A549 (cell line): ENCODE data around the gene GPR155.

Source experiments
- BHLHE40 ChIP-seq: IDR thresholded peaks from 2 replicates; pipeline ENCODE4 v1.6.1; 2012; ENCODE audit warnings: low read depth, low read length, inconsistent platforms
- E2F6 ChIP-seq: IDR thresholded peaks from 2 replicates; pipeline ENCODE4 v1.6.1; 2012; ENCODE audit warnings: low read depth, borderline replicate concordance
- EP300 ChIP-seq, 2 experiments: fragments of >200 bp; sonication (Bioruptor Twin); formaldehyde crosslinking; IDR thresholded peaks; 2 replicates in 1 of 2; 3 replicates in 1 of 2; pipeline ENCODE4 v1.6.1; 2016 to 2017
- ESRRA ChIP-seq: fragments of 150-350 bp; IDR thresholded peaks from 2 replicates; pipeline ENCODE4 v1.6.1; 2014; ENCODE audit warnings: mild to moderate bottlenecking, low read length, borderline replicate concordance
- MAX ChIP-seq: IDR thresholded peaks from 2 replicates; pipeline ENCODE4 v1.6.1; 2012
- MYC ChIP-seq: IDR thresholded peaks from 2 replicates; pipeline ENCODE4 v1.6.1; 2012; ENCODE audit warnings: mild to moderate bottlenecking, inconsistent platforms, low read length, improper control_type of control experiment, borderline replicate concordance
- NFE2L2 ChIP-seq: fragments of 150-350 bp; conservative IDR thresholded peaks from 2 replicates; pipeline ENCODE4 v1.6.1; 2014; ENCODE audit warnings: low read length
- PHF8 ChIP-seq: fragments of 200-600 bp; sonication (generic); IDR thresholded peaks from 2 replicates; pipeline ENCODE4 v1.6.1; 2016; ENCODE audit warnings: low read depth, mild to moderate bottlenecking, antibody characterized with exemption, moderate library complexity, borderline replicate concordance
- RAD21 ChIP-seq, 2 experiments: fragments of >200 bp in 1 of 2; sonication (Bioruptor Twin) in 1 of 2; formaldehyde crosslinking in 1 of 2; IDR thresholded peaks in 1 of 2; conservative IDR thresholded peaks in 1 of 2; 2 replicates in 1 of 2; 3 replicates in 1 of 2; pipeline ENCODE4 v1.6.1; 2012 to 2018; ENCODE audit warnings: inconsistent platforms in 1 of 2
- RFX5 ChIP-seq: fragments of 450-650 bp; IDR thresholded peaks from 2 replicates; pipeline ENCODE4 v1.7.1; 2014; ENCODE audit warnings: antibody characterized with exemption, mild to moderate bottlenecking, moderate library complexity
- ZFP36 ChIP-seq: fragments of 450-650 bp; IDR thresholded peaks from 2 replicates; pipeline ENCODE4 v1.6.1; 2014; ENCODE audit warnings: borderline replicate concordance; ENCODE audit not compliant: partially characterized antibody
- TF ChIP-seq, protein P1 (sequence below): fragments of >200 bp; sonication (Bioruptor Twin); formaldehyde crosslinking; IDR thresholded peaks from 3 replicates; pipeline ENCODE4 v1.5.1; 2016
- TF ChIP-seq, protein P2 (sequence below): fragments of 250-450 bp; sonication (Bioruptor Pico); IDR thresholded peaks from 2 replicates; pipeline ENCODE4 v1.5.0; 2020; ENCODE audit warnings: low read depth, mild to moderate bottlenecking, moderate library complexity
- TF ChIP-seq, protein P3 (sequence below): fragments of 200-600 bp; sonication (generic); IDR thresholded peaks from 2 replicates; pipeline ENCODE4 v1.6.1; 2016; ENCODE audit warnings: antibody characterized with exemption, mild to moderate bottlenecking, moderate library complexity

DNA sequence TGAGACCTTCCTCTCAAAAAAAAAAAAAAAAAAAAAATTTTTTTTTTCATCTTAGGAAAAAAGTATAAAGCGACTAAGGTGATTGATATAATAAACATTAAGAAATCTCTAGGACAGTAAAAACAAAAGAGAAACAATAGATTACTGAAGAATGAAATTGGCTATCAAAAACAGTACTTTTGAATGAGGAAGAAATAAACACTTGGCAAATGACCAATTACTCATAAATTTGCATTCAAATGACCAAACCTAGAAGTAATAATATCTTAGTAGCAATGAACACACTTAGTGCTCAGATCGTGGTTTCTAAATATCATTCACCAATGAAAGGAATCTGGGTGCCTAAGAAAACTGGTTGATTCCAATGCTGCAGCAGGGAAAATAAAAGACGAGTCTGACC, 101.6 kb downstream of the GPR155 start:
- TF ChIP-seq, protein P1, sequence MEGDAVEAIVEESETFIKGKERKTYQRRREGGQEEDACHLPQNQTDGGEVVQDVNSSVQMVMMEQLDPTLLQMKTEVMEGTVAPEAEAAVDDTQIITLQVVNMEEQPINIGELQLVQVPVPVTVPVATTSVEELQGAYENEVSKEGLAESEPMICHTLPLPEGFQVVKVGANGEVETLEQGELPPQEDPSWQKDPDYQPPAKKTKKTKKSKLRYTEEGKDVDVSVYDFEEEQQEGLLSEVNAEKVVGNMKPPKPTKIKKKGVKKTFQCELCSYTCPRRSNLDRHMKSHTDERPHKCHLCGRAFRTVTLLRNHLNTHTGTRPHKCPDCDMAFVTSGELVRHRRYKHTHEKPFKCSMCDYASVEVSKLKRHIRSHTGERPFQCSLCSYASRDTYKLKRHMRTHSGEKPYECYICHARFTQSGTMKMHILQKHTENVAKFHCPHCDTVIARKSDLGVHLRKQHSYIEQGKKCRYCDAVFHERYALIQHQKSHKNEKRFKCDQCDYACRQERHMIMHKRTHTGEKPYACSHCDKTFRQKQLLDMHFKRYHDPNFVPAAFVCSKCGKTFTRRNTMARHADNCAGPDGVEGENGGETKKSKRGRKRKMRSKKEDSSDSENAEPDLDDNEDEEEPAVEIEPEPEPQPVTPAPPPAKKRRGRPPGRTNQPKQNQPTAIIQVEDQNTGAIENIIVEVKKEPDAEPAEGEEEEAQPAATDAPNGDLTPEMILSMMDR, result no peak
- TF ChIP-seq E2F6 (no peak), MAX (no peak), EP300 (IDR thresholded peaks at IDR 0.05) (no peak), ESRRA (no peak), RAD21 (conservative IDR thresholded peaks at IDR 0.05 in 1 of 2, IDR thresholded peaks at IDR 0.05 in 1 of 2) (no peak), MYC (no peak), ZFP36 (no peak), NFE2L2 (no peak), PHF8 (no peak), RFX5 (no peak), BHLHE40 (no peak)
- TF ChIP-seq, protein P2, sequence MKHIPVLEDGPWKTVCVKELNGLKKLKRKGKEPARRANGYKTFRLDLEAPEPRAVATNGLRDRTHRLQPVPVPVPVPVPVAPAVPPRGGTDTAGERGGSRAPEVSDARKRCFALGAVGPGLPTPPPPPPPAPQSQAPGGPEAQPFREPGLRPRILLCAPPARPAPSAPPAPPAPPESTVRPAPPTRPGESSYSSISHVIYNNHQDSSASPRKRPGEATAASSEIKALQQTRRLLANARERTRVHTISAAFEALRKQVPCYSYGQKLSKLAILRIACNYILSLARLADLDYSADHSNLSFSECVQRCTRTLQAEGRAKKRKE (CRISPR knock-in tag), result no peak
- TF ChIP-seq, protein P3, sequence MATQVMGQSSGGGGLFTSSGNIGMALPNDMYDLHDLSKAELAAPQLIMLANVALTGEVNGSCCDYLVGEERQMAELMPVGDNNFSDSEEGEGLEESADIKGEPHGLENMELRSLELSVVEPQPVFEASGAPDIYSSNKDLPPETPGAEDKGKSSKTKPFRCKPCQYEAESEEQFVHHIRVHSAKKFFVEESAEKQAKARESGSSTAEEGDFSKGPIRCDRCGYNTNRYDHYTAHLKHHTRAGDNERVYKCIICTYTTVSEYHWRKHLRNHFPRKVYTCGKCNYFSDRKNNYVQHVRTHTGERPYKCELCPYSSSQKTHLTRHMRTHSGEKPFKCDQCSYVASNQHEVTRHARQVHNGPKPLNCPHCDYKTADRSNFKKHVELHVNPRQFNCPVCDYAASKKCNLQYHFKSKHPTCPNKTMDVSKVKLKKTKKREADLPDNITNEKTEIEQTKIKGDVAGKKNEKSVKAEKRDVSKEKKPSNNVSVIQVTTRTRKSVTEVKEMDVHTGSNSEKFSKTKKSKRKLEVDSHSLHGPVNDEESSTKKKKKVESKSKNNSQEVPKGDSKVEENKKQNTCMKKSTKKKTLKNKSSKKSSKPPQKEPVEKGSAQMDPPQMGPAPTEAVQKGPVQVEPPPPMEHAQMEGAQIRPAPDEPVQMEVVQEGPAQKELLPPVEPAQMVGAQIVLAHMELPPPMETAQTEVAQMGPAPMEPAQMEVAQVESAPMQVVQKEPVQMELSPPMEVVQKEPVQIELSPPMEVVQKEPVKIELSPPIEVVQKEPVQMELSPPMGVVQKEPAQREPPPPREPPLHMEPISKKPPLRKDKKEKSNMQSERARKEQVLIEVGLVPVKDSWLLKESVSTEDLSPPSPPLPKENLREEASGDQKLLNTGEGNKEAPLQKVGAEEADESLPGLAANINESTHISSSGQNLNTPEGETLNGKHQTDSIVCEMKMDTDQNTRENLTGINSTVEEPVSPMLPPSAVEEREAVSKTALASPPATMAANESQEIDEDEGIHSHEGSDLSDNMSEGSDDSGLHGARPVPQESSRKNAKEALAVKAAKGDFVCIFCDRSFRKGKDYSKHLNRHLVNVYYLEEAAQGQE, result no peak
